KG1 (cell line): Measurements from ENCODE around the gene C4orf54.

Experiments
- DNase-seq: peaks from one replicate; lab custom pipeline; 2025; lab: John Stamatoyannopoulos, UW

C4orf54 gene

GRCh38 chr4:99617374-99617773, 40.3 kb downstream of the C4orf54 start:
- no peak for DNase-seq

- no peak for DNase-seq
These were observed 42.3 kb downstream of the C4orf54 start for GRCh38 chr4:99615170-99615820.

DNA sequence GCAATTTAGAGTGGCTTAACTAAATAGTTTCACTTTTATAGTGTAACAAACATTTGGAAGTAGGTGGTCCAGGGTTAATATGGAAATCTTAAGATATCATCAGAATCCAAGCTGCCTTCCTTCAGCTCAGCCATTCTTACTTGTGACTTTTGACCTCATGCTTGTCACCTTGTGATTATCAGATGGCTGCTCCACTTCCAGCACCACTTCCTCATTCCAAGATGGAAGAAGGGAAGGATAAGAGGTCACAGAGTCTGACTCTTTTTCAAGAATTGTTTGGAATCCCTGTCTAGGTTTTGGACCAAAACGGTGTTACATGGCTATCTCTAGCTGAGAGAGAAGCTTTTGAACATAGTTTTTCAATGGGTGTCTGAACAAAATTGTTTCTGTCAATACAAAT, 43.1 kb downstream of the C4orf54 start:
- no peak for DNase-seq

DNA sequence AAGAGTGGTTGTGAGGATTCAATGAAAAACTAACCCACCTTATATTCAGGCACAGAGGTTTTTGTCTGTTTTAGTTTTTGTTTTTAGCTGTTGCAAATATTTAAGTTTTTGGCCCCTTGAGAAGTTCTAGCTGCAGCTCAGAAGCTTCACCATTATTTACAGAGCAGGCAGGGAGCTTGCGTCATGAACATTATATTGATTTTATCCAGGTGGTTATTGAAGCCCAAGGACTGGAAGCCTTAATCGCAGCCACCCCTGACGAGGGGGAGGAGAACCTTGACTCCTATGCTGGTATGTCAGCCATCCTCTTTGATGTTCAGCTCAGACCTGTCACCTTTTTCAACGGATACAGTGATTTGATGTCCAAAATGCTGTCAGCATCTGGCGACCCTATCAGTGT, 44.9 kb downstream of the C4orf54 start:
- DNase-seq, result no peak

GRCh38 chr4:99612281-99612680, 45.3 kb downstream of the C4orf54 start:
- no peak for DNase-seq

DNA sequence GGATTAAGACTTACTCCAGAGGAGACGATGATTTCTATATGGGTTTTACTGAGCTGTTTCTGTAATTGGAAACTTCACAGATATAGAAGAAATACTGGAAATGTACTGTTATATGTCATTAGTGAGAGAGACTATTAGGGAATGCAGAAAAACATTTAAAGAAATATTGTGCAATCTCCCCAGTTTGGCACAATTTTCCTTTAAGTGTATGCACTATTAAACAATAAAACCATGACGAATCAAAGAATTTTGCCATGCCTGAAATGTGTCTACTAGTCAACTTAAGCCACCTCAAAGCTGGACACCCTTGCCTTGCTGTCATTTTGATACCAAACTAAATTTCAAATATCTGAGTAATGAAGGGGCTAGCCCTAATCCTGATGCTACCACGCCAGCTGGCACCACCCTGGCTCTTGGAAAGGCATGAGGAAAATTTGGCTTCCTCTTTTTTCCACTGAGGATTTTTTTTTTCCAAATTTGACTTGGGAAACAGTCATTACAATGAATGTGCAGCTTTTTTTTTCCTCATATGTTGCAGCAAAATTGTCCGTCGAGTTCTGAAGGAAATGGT, 46.9 kb downstream of the C4orf54 start:
- DNase-seq, result no peak

GRCh38 chr4:99608417-99608816, 49.2 kb downstream of the C4orf54 start:
- no peak for DNase-seq
